Endothelial cell of umbilical vein (primary cell): ENCODE results near the gene CACNA2D3.

ENCODE experiments used
- EZH2 ChIP-seq: IDR thresholded peaks from 2 replicates; pipeline ENCODE4 v1.6.1; 2012; ENCODE audit warnings: borderline replicate concordance, low read depth, mild to moderate bottlenecking, moderate library complexity, low read length, inconsistent platforms; ENCODE audit not compliant: severe bottlenecking
- GATA2 ChIP-seq: IDR thresholded peaks from 2 replicates; pipeline ENCODE4 v1.7.0; 2011; ENCODE audit warnings: low read depth, mild to moderate bottlenecking, moderate library complexity, mixed read lengths, low read length; ENCODE audit not compliant: insufficient read length, insufficient read depth
- MYC ChIP-seq: IDR thresholded peaks from one replicate; pipeline ENCODE4 v1.6.1; 2011; ENCODE audit warnings: mild to moderate bottlenecking, low read depth, low read length
- POLR2A ChIP-seq: IDR thresholded peaks from 2 replicates; pipeline ENCODE4 v1.6.1; 2012; ENCODE audit warnings: low read depth, mild to moderate bottlenecking, control low read depth, low read length
- TF ChIP-seq, protein P1 (sequence below), 2 donors: IDR thresholded peaks; 1 replicate in 1 of 2; 2 replicates in 1 of 2; pipeline ENCODE4 v1.5.1; 2011; ENCODE audit warnings: low read length in 2 of 2, mild to moderate bottlenecking in 2 of 2, moderate library complexity in 2 of 2, control low read depth in 1 of 2, inconsistent platforms in 1 of 2, low read depth in 1 of 2; ENCODE audit not compliant: insufficient read depth in 1 of 2; ENCODE audit errors: extremely low read depth in 1 of 2

DNA sequence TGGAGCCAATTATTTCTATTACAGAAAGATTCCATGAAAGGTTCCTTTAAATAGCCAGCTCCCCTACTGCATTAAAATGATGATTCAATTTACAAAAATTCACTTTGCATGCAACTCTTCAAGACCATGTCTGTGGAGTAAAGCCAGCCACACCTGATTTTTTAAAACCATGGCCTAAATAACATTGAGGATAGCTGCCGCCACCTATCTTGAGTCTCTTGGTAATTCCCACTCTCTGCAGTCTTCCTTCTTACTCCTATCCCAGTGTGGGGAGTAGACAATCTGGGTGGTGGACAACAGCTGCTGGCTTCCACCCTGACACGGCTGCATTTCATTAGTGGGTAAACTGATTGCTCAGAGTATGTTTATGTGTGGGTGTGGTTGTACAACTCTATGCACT, 794.8 kb downstream of the CACNA2D3 start:
- TF ChIP-seq, protein P1, sequence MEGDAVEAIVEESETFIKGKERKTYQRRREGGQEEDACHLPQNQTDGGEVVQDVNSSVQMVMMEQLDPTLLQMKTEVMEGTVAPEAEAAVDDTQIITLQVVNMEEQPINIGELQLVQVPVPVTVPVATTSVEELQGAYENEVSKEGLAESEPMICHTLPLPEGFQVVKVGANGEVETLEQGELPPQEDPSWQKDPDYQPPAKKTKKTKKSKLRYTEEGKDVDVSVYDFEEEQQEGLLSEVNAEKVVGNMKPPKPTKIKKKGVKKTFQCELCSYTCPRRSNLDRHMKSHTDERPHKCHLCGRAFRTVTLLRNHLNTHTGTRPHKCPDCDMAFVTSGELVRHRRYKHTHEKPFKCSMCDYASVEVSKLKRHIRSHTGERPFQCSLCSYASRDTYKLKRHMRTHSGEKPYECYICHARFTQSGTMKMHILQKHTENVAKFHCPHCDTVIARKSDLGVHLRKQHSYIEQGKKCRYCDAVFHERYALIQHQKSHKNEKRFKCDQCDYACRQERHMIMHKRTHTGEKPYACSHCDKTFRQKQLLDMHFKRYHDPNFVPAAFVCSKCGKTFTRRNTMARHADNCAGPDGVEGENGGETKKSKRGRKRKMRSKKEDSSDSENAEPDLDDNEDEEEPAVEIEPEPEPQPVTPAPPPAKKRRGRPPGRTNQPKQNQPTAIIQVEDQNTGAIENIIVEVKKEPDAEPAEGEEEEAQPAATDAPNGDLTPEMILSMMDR (IDR thresholded peaks at IDR 0.05; ENCODE audit: extremely low read depth in 1 of 2, insufficient read depth in 1 of 2, low read depth in 1 of 2, low read length in 2 of 2), result no peak
- TF ChIP-seq MYC, result no peak
- no peak for TF ChIP-seq POLR2A
- TF ChIP-seq EZH2, result no peak
- TF ChIP-seq GATA2, result no peak
